ENCODE measurements around the gene ARMC5.
"Not testable (repeated sequence)": the region's sequence is repeated elsewhere in the genome, so short reads cannot be mapped to it uniquely, and the experiment has no call there.

The ARMC5 gene, protein sequence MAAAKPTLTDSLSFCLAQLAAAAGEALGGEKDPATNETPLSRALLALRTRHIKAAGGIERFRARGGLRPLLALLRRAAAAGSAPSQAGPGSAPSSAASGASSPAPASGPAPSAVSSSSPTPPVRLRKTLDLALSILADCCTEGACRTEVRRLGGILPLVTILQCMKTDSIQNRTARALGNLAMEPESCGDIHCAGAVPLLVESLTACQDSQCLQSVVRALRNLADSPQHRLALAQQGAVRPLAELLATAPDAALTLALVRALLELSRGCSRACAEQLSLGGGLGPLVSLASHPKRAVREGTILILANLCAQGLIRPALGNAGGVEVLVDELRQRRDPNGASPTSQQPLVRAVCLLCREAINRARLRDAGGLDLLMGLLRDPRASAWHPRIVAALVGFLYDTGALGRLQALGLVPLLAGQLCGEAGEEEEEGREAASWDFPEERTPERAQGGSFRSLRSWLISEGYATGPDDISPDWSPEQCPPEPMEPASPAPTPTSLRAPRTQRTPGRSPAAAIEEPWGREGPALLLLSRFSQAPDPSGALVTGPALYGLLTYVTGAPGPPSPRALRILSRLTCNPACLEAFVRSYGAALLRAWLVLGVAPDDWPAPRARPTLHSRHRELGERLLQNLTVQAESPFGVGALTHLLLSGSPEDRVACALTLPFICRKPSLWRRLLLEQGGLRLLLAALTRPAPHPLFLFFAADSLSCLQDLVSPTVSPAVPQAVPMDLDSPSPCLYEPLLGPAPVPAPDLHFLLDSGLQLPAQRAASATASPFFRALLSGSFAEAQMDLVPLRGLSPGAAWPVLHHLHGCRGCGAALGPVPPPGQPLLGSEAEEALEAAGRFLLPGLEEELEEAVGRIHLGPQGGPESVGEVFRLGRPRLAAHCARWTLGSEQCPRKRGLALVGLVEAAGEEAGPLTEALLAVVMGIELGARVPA

DNA sequence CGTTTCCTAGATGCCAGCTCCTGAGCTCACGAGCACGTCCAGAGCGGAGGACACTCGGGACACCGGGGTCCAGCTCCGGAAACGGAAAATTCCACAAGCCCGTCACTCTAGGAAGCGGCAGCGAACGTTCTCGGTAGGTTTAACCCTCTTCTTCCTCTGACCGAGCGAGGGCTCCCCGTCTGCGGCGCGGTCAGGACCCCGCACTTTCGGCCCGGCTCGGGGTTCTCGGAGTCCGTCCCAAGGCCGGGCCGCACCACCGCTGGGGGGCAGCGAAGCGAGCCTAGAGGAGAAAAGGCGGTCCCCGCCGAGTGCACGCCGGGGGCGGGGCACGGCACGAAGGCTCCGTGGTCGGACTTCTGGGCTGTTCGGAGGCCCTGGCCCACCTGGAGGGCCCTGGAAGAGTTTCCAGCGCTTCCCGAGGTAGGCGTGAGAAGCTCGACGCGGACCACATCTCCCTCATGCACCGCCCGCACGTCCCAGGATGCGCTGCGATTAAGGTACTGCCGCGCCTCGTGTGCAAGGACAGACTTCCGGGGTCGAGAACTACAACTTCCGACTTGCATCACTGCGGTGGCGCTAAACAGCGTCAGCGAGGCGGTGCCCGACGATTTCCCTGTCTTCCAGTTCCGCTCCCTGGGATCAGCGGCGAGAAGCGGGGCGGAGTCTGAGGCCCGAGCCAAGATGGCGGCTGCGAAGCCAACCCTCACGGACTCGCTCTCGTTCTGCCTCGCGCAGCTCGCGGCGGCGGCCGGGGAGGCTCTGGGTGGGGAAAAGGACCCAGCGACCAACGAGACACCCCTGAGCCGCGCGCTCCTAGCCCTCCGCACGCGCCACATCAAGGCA lies at the start of gene ARMC5:
Gene ARMC5 (plus strand): TSS at position 658 of the 843 bp plus-strand sequence. CDS start 24 bp downstream, at position 682.
- Mint-ChIP-seq H3K9me3 (no peaks in the 10 kb centered on the region), H3K27ac (peak within 1 kb of the TSS; percentile 98), H3K36me3 (peaks cover 37% of the 10 kb centered on the region), H3K4me3 (peak within 1 kb of the TSS; percentile 92), H3K27me3 (peaks cover 3% of the 10 kb centered on the region), H3K4me1 (peaks cover 53% of the 10 kb centered on the region)
- CTCF ChIA-PET = interaction anchor here (1.2 to 7.8 kb wide), 8 partner anchors 10 to 408 kb away, joined by 3 to 62 read pairs (median 4); partner anchors contain the start of gene RUSF1
- peak; percentile 98 for DNase-seq

DNA sequence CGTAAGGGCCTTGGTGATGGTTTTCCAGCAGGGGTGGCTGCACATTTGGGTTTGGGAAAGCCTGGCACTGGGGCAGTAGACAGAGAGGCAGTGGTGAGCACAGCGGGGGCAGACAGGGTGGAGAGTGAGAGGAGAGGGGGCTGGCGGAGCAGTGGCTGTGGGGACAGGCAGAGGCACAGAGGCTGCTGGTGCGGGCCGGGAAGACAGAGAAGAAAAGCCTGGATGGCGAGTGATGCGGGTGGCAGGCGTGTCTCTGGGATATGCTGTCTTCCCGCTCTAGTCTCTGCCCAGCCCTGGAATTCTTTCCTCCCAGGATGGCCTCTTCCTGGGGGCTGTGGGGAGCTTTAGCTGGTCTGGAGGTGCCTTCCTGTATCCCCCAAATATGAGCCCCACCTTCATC lies 49.2 kb upstream of the ARMC5 start:
- Mint-ChIP-seq H3K36me3 (no peaks in the 10 kb centered on the region), H3K4me1 (peaks cover 1% of the 10 kb centered on the region), H3K4me3 (no peak overlapping the region), H3K27me3 (peaks cover 23% of the 10 kb centered on the region), H3K9me3 (no peaks in the 10 kb centered on the region), H3K27ac (no peak overlapping the region)
- CTCF ChIA-PET = no interaction called here
- DNase-seq = no peak

DNA sequence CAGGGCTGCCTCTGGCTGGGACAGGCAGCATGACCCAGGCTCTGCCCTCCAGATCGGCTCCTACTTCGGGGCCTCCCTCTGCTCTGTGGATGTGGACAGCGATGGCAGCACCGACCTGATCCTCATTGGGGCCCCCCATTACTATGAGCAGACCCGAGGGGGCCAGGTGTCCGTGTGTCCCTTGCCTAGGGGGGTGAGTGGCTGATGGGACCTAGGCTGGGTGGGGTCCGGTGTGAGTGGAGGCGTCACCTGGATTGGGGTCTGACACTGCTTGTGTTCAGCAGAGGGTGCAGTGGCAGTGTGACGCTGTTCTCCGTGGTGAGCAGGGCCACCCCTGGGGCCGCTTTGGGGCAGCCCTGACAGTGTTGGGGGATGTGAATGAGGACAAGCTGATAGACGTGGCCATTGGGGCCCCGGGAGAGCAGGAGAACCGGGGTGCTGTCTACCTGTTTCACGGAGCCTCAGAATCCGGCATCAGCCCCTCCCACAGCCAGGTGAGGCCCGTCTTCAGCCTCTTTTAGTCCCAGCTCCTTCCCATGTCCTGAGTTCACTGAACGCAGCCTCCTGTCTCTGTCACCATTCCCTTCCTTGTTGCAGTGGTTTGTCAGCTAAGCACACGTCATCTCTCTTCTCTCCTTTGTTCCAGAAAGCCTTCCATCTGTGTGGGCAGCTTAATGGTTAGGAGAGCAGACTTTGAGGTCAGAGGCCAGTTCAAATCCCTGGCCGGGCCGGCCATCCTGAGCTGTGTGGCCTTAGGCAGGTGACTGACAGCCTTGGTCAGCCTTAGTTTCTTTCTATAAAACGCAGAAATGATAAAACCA lies 48.1 kb upstream of the ARMC5 start:
- Mint-ChIP-seq H3K27me3 (peaks cover 30% of the 10 kb centered on the region), H3K4me3 (no peak overlapping the region), H3K36me3 (no peaks in the 10 kb centered on the region), H3K4me1 (peaks cover 3% of the 10 kb centered on the region), H3K9me3 (no peaks in the 10 kb centered on the region), H3K27ac (no peak overlapping the region)
- no peak for DNase-seq
- CTCF ChIA-PET = interaction anchor here (1.1 kb wide), 1 partner anchor 16 kb away, joined by 3 read pairs; no protein-coding TSS in a partner anchor

DNA sequence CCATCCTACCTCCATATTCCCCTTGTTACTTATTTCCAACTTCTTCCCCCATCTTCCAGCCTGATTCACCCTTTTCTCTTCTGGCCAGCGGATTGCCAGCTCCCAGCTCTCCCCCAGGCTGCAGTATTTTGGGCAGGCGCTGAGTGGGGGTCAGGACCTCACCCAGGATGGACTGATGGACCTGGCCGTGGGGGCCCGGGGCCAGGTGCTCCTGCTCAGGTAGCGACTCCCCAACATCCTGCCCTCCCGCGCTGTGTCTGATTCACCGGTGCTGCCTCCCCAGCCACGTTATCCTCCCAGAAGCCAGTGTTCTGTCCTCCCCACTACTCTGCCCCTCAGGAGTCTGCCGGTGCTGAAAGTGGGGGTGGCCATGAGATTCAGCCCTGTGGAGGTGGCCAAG lies 46.6 kb upstream of the ARMC5 start:
- H3K27me3 Mint-ChIP-seq = peaks cover 27% of the 10 kb centered on the region
- peaks cover 3% of the 10 kb centered on the region for H3K4me1 Mint-ChIP-seq
- no peaks in the 10 kb centered on the region for H3K9me3 Mint-ChIP-seq
- no peak for DNase-seq
- no peak overlapping the region for H3K27ac Mint-ChIP-seq
- H3K36me3 Mint-ChIP-seq = no peaks in the 10 kb centered on the region
- CTCF ChIA-PET = no interaction called here
- no peak overlapping the region for H3K4me3 Mint-ChIP-seq

DNA sequence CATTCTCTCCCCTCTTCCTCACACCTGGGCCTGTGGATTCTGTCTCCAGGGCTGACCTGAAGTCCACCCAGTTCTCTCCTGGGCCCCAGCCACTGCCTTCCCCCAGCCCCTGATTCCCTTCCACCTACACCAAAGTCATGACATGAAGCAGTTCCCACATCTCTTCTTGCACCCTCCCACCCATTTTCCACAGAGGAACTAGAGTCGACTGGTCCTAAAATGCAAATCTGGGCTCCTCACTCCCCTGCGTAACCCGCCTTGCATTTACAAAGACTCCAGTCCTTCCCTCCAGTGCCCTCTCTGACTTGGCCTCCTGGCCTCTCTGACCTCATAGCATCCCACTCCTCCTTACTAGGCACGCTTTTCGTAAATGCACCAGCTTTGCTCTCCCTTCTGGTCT lies 45.9 kb upstream of the ARMC5 start:
- H3K27me3 Mint-ChIP-seq = peaks cover 23% of the 10 kb centered on the region
- H3K27ac Mint-ChIP-seq = no peak overlapping the region
- peaks cover 3% of the 10 kb centered on the region for H3K4me1 Mint-ChIP-seq
- H3K9me3 Mint-ChIP-seq = no peaks in the 10 kb centered on the region
- CTCF ChIA-PET = no interaction called here
- H3K4me3 Mint-ChIP-seq = no peak overlapping the region
- no peak for DNase-seq
- H3K36me3 Mint-ChIP-seq = no peaks in the 10 kb centered on the region

DNA sequence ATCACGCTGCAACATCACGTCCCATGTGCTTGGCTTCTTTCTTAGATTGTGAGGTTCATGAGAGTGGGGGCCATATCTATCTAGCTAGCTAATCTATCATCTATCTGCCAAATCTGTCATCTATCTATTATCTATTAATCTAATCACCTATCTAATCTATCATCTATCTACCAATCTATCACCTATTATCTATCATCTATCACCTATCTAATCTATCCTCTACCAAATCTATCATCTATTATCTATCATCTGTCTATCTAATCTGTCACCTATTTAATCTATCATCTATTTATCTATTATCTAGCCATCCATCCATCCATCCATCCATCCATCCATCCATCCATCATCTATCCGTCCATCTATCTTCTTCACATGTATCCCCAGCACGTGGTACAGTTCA lies 45.4 kb upstream of the ARMC5 start:
- no peaks in the 10 kb centered on the region for H3K36me3 Mint-ChIP-seq
- H3K9me3 Mint-ChIP-seq = no peaks in the 10 kb centered on the region
- CTCF ChIA-PET = no interaction called here
- peaks cover 3% of the 10 kb centered on the region for H3K4me1 Mint-ChIP-seq
- no peak overlapping the region for H3K27ac Mint-ChIP-seq
- peaks cover 22% of the 10 kb centered on the region for H3K27me3 Mint-ChIP-seq
- DNase-seq = no peak
- no peak overlapping the region for H3K4me3 Mint-ChIP-seq

DNA sequence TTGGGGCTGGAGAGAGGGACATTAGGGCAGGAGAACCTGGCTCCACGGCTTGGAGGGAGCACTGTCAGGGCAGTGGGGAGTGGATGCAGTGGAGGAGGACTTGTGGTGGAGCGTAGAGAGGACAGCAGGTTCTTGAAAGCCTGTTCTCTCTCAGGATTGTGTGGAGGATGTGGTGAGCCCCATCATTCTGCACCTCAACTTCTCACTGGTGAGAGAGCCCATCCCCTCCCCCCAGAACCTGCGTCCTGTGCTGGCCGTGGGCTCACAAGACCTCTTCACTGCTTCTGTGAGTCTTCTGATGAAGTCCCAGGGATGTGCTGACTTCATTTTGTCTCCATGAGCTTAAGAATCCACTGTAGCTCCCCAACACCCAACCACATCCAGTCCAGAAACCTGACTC lies 44.6 kb upstream of the ARMC5 start:
- no peak for DNase-seq
- no peaks in the 10 kb centered on the region for H3K36me3 Mint-ChIP-seq
- peaks cover 22% of the 10 kb centered on the region for H3K27me3 Mint-ChIP-seq
- peaks cover 3% of the 10 kb centered on the region for H3K4me1 Mint-ChIP-seq
- H3K9me3 Mint-ChIP-seq = no peaks in the 10 kb centered on the region
- CTCF ChIA-PET = no interaction called here
- H3K4me3 Mint-ChIP-seq = no peak overlapping the region
- no peak overlapping the region for H3K27ac Mint-ChIP-seq

DNA sequence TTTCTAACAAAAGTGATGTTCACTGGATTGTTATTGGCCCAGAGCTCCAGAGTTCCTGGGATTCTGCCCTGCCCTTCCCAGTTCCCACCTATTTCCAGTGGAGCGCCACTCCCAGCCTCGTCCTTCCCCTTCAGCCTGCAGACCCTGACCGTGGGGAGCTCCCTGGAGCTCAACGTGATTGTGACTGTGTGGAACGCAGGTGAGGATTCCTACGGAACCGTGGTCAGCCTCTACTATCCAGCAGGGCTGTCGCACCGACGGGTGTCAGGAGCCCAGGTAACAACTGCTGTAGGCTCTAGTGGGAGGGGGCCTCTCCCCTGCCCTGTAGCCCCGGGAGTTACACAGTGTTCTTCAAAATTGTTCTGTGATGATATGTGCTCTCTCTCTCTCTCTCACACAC lies 42.9 kb upstream of the ARMC5 start:
- no peaks in the 10 kb centered on the region for H3K36me3 Mint-ChIP-seq
- no peaks in the 10 kb centered on the region for H3K9me3 Mint-ChIP-seq
- CTCF ChIA-PET = no interaction called here
- peaks cover 13% of the 10 kb centered on the region for H3K4me1 Mint-ChIP-seq
- H3K27me3 Mint-ChIP-seq = peaks cover 22% of the 10 kb centered on the region
- H3K4me3 Mint-ChIP-seq = no peak overlapping the region
- no peak for DNase-seq
- H3K27ac Mint-ChIP-seq = no peak overlapping the region

DNA sequence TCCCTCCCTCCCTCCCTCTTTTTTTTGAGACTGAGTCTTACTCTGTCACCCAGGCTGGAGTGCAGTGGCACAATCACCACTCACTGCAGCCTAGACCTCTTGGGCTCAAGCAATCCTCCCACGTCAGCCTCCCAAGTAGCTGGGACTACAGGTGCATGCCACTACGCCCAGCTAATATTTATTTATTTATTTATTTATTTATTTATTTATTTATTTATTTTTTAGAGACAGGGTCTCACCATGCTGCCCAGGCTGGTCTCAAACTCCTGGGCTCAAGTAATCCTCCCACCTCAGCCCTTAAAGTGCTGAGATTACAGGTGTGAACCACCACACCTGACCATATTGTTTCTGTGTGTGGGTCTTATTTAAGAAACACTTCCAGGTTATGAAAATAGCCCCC lies 42.3 kb upstream of the ARMC5 start:
- Mint-ChIP-seq H3K4me1 (peaks cover 18% of the 10 kb centered on the region), H3K27me3 (peaks cover 22% of the 10 kb centered on the region)
- H3K4me3 Mint-ChIP-seq, DNase-seq, H3K27ac Mint-ChIP-seq, CTCF ChIA-PET, H3K36me3 Mint-ChIP-seq, H3K9me3 Mint-ChIP-seq: not testable (repeated sequence)

DNA sequence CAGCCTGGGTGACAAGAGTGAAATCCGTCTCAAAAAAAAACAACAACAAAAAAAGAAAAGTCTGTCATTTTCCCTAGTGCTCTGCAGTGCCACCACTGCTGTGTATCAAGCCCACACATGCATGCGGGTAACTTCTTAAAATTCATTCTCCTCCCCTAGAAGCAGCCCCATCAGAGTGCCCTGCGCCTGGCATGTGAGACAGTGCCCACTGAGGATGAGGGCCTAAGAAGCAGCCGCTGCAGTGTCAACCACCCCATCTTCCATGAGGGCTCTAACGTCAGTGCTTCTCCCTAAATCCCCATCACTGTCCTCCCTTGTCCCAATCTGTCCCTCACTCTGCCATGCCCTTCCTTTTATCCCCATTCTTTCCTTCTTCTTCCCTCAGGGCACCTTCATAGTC lies 41.4 kb upstream of the ARMC5 start:
- Mint-ChIP-seq H3K4me1 (peaks cover 24% of the 10 kb centered on the region), H3K36me3 (no peaks in the 10 kb centered on the region), H3K9me3 (no peaks in the 10 kb centered on the region), H3K4me3 (no peak overlapping the region), H3K27ac (no peak overlapping the region), H3K27me3 (peaks cover 28% of the 10 kb centered on the region)
- DNase-seq = no peak
- CTCF ChIA-PET = no interaction called here

DNA sequence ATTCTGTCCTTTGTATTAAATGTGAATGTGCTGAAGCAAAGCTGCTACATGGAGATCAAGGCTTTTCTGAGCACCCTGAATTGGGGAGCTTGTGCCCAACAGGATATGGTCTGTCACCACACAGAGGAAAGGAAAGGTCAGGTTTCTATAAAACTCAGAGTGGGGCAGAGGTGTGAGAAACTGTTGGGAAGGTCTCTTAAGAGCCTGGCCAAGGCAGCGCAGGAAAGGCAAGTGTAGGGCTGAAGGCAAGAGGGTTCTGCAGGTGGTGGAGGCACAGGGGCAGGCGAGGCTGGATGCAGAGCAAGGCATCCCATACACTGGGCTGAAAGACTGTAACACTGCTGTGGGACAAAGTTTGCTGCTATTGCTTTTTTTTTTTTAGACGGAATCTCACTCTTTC lies 39.3 kb upstream of the ARMC5 start:
- CTCF ChIA-PET = interaction anchor here (1.3 kb wide), 1 partner anchor 48 kb away, joined by 3 read pairs; no protein-coding TSS in a partner anchor
- peaks cover 27% of the 10 kb centered on the region for H3K4me1 Mint-ChIP-seq
- no peak overlapping the region for H3K27ac Mint-ChIP-seq
- no peaks in the 10 kb centered on the region for H3K9me3 Mint-ChIP-seq
- no peak for DNase-seq
- H3K36me3 Mint-ChIP-seq = no peaks in the 10 kb centered on the region
- H3K4me3 Mint-ChIP-seq = no peak overlapping the region
- peaks cover 32% of the 10 kb centered on the region for H3K27me3 Mint-ChIP-seq

DNA sequence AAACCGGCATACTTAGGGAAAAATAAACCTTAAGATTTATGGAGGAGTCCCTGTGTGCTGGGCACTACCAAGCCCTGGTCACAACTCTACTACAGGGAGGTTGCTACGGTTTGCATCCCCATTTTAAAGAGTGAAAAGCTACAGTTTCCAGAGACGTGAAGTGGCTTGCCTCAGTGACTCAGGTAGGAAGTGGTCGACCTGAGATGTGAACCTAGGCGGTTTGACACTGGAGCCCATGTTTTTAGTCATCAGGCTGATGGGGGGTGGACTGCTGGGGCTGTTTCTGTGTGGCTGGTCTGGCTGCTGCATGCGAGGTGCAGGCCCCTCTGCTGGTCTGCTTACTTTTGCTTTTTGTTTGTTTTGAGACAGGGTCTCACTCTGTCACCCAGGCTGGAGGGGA lies 37.7 kb upstream of the ARMC5 start:
- Mint-ChIP-seq H3K36me3 (no peaks in the 10 kb centered on the region), H3K4me1 (peaks cover 29% of the 10 kb centered on the region), H3K27ac (no peak overlapping the region), H3K27me3 (peaks cover 37% of the 10 kb centered on the region), H3K9me3 (peaks cover 4% of the 10 kb centered on the region), H3K4me3 (no peak overlapping the region)
- CTCF ChIA-PET = interaction anchor here (1.3 to 1.6 kb wide), 2 partner anchors 17 to 19 kb away, joined by 3 read pairs; no protein-coding TSS in a partner anchor
- DNase-seq = peak; percentile 61

DNA sequence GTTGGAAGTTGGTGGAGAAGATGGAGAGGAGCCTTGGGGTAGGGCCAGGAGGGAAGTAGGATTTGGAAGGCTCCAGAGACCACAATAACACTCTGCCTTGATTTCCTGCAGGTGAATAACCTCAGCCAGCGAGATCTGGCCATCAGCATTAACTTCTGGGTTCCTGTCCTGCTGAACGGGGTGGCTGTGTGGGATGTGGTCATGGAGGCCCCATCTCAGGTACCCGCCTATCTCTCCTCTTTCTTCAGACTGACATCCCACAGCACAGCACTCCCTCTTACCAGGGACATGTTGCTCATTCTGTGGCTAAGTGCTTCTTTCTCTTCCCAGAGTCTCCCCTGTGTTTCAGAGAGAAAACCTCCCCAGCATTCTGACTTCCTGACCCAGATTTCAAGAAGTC lies 36.1 kb upstream of the ARMC5 start:
- no peaks in the 10 kb centered on the region for H3K36me3 Mint-ChIP-seq
- no peak overlapping the region for H3K27ac Mint-ChIP-seq
- peaks cover 43% of the 10 kb centered on the region for H3K27me3 Mint-ChIP-seq
- DNase-seq = no peak
- peaks cover 4% of the 10 kb centered on the region for H3K9me3 Mint-ChIP-seq
- CTCF ChIA-PET = no interaction called here
- H3K4me1 Mint-ChIP-seq = peaks cover 34% of the 10 kb centered on the region
- no peak overlapping the region for H3K4me3 Mint-ChIP-seq

Data from activated naive CD4-positive, alpha-beta T cell treated with anti-CD3 and anti-CD28 coated beads, Interleukin-2, amount 10 ng/mL, durations not matched to agents 7 days and 5 days (primary cell).